B cell (primary cell): Measurements from ENCODE around the gene PRR20D. TPM values are rescaled to one million over a fixed set of nuclear protein-coding genes. Genes with fewer than 3 reads are reported as not detected.
"Not testable (repeated sequence)": the region's sequence is repeated elsewhere in the genome, so short reads cannot be mapped to it uniquely, and the experiment has no call there.

Experiments
- ATAC-seq: fragments of 200-7000 bp; cut with Tn5 transposase; one replicate; pipeline ENCODE4 v1.10.0; 2021; ENCODE audit warnings: low read depth, mild to moderate bottlenecking, moderate number of reproducible peaks, moderate library complexity
- CTCF ChIA-PET: fragments of 350-600 bp; sonication (Branson Sonifier 250); formaldehyde crosslinking; loops from one replicate; lab custom pipeline; 2021; ENCODE audit warnings: antibody characterized with exemption, inconsistent platforms; lab: Charles Lee
- POLR2A ChIA-PET: fragments of 350-600 bp; sonication (Branson Sonifier 250); formaldehyde crosslinking; loops from one replicate; lab custom pipeline; 2021; ENCODE audit warnings: antibody characterized with exemption; lab: Charles Lee
- DNase-seq: peaks from one replicate; pipeline ENCODE4 v3.0.0; 2013
- H2AFZ ChIP-seq: 2 replicates; pipeline ENCODE4 v1.6.1; 2012; ENCODE audit warnings: mild to moderate bottlenecking, low read depth, low read length; ENCODE audit not compliant: insufficient read depth, poor library complexity, severe bottlenecking
- H3K27ac ChIP-seq, 2 donors: 1 replicate in 1 of 2; 2 replicates in 1 of 2; pipeline ENCODE4 v1.5.1; 2012 to 2013; ENCODE audit warnings: low read length in 2 of 2, mild to moderate bottlenecking in 2 of 2, moderate library complexity in 1 of 2
- H3K27me3 ChIP-seq, 4 experiments: fragments of 200-600 bp in 1 of 4; sonication (generic) in 1 of 4; replicated peaks in 1 of 4; 1 replicate in 2 of 4; 2 replicates in 2 of 4; pipeline versions ENCODE4 v1.6.1 to v1.7.0; 2013 to 2016; ENCODE audit warnings: low read length in 3 of 4, mild to moderate bottlenecking in 2 of 4, mixed read lengths in 1 of 4, moderate library complexity in 1 of 4; ENCODE audit not compliant: insufficient read depth in 4 of 4, control insufficient read depth in 3 of 4; ENCODE audit errors: control extremely low read depth in 1 of 4
- H3K36me3 ChIP-seq, 2 experiments: replicated peaks in 1 of 2; 1 replicate in 1 of 2; 2 replicates in 1 of 2; pipeline versions ENCODE4 v1.6.1 to v1.7.1; 2013; ENCODE audit warnings: low read length in 1 of 2; ENCODE audit not compliant: insufficient read depth in 2 of 2, control insufficient read depth in 1 of 2; ENCODE audit errors: control extremely low read depth in 1 of 2, extremely low read depth in 1 of 2
- H3K4me1 ChIP-seq, 2 donors: fragments of 200-600 bp in 1 of 2; sonication (generic) in 1 of 2; 1 replicate in 1 of 2; 2 replicates in 1 of 2; pipeline versions ENCODE4 v1.5.1 to v1.6.1; 2013 to 2017; ENCODE audit warnings: low read length in 2 of 2; ENCODE audit not compliant: control insufficient read depth in 2 of 2, insufficient read depth in 2 of 2
- H3K4me2 ChIP-seq: replicated peaks from 2 replicates; pipeline ENCODE3; 2012; ENCODE audit warnings: mild to moderate bottlenecking, low read depth, low read length; ENCODE audit not compliant: poor library complexity, severe bottlenecking
- H3K4me3 ChIP-seq, 5 experiments: fragments of 200-600 bp in 1 of 5; sonication (generic) in 1 of 5; 1 replicate in 3 of 5; 2 replicates in 2 of 5; pipeline versions ENCODE4 v1.5.1 to v1.7.0; 2011 to 2016; ENCODE audit warnings: low read length in 4 of 5, mild to moderate bottlenecking in 4 of 5, low read depth in 2 of 5, control low read depth in 1 of 5, moderate library complexity in 1 of 5; ENCODE audit not compliant: insufficient read depth in 1 of 5; ENCODE audit errors: control extremely low read depth in 1 of 5, extremely low read depth in 1 of 5
- H3K79me2 ChIP-seq: fragments of 200-600 bp; sonication (generic); one replicate; pipeline ENCODE4 v1.6.0; 2016; ENCODE audit warnings: low read length; ENCODE audit not compliant: control insufficient read depth, insufficient read depth
- H3K9ac ChIP-seq: fragments of 200-600 bp; sonication (generic); 2 replicates; pipeline ENCODE4 v1.6.1; 2017; ENCODE audit warnings: mild to moderate bottlenecking, low read length, moderate library complexity
- H3K9me3 ChIP-seq, 3 donors: one replicate each; pipeline versions ENCODE4 v1.6.1 to v1.7.1; 2013; ENCODE audit warnings: low read length in 2 of 3; ENCODE audit not compliant: control insufficient read depth in 2 of 3, insufficient read depth in 1 of 3; ENCODE audit errors: control extremely low read depth in 1 of 3
- H4K20me1 ChIP-seq: 2 replicates; pipeline ENCODE4 v1.6.0; 2012; ENCODE audit warnings: mild to moderate bottlenecking, low read length; ENCODE audit not compliant: insufficient read depth, control insufficient read depth, poor library complexity, severe bottlenecking
- H3K27ac Mint-ChIP-seq: one replicate; pipeline ENCODE4 v1.8.0; 2021; ENCODE audit warnings: mixed read lengths
- H3K27me3 Mint-ChIP-seq: one replicate; pipeline ENCODE4 v1.8.0; 2021; ENCODE audit warnings: mixed read lengths
- H3K4me1 Mint-ChIP-seq: one replicate; pipeline ENCODE4 v1.8.0; 2021; ENCODE audit warnings: mixed read lengths
- H3K4me3 Mint-ChIP-seq: one replicate; pipeline ENCODE4 v1.8.0; 2021; ENCODE audit warnings: mixed read lengths
- H3K9me3 Mint-ChIP-seq: one replicate; pipeline ENCODE4 v1.8.0; 2022; ENCODE audit warnings: mixed read lengths; ENCODE audit not compliant: insufficient read depth
- WGBS: methylation state at CpG from one replicate; pipeline ENCODE4 v1.1.5; 2013; ENCODE audit warnings: missing lambda C conversion rate; ENCODE audit not compliant: insufficient coverage; 5-methylcytosine and 5-hydroxymethylcytosine counted together
- intact Hi-C: fragments of 100-400 bp; cut with micrococcal nuclease; formaldehyde crosslinking; loops from one replicate; pipeline ENCODE4 v1.10.0; 2022
- polyA plus RNA-seq: library from polyadenylated mRNA; depleted of rRNA; stranded (reverse); fragments of >200 nt; gene quantifications from 2 replicates; pipeline ENCODE4 v1.2.3, GENCODE V29; 2012
- total RNA-seq, 2 donors: library from RNA; stranded (reverse); fragments of 120-200 nt in 1 of 2; gene quantifications; 1 replicate in 1 of 2; 2 replicates in 1 of 2; pipeline versions ENCODE4 v1.2.3 to v1.2.4, GENCODE V29; 2013 to 2022

The PRR20D gene
- total and polyA plus RNA-seq, 2 donors (not counting 1 experiment from before 2014, with no cell fraction given): not detected

- intact Hi-C loops, ATAC-seq: not testable (repeated sequence)
- WGBS: no CpG with 5 or more reads among the region's 22 CpGs
Observed at GRCh38 chr13:57147188-57147587, 13.2 kb upstream of the PRR20D start, which contains the start of gene PRR20B. Gene PRR20B, plus strand, starts transcription at chr13:57147488. Its CDS starts 387 bp downstream, at chr13:57147875.

GRCh38 chr13:57148106-57148505 lies 12.3 kb upstream of the PRR20D start:
- H3K79me2 ChIP-seq, H3K9me3 Mint-ChIP-seq, H3K36me3 ChIP-seq, H2AFZ ChIP-seq, ATAC-seq, intact Hi-C loops, H3K4me3 ChIP-seq, H3K4me1 Mint-ChIP-seq, H3K27me3 ChIP-seq, H3K9me3 ChIP-seq, H3K27ac Mint-ChIP-seq, H3K4me2 ChIP-seq, H3K27ac ChIP-seq, H3K9ac ChIP-seq, H3K27me3 Mint-ChIP-seq, CTCF ChIA-PET, POLR2A ChIA-PET, H4K20me1 ChIP-seq, DNase-seq, H3K4me3 Mint-ChIP-seq, H3K4me1 ChIP-seq: not testable (repeated sequence)
- 94% methylated on average over 4 of the region's 14 CpGs for WGBS

More at GRCh38 chr13:57147188-57147587, 13.2 kb upstream of the PRR20D start, which contains the start of gene PRR20B:
- POLR2A ChIA-PET, H3K27ac Mint-ChIP-seq, H4K20me1 ChIP-seq, H3K27ac ChIP-seq, H3K9me3 Mint-ChIP-seq, DNase-seq, H3K4me1 ChIP-seq, H3K9me3 ChIP-seq, H3K4me2 ChIP-seq, H2AFZ ChIP-seq, H3K4me3 ChIP-seq, CTCF ChIA-PET, H3K9ac ChIP-seq, H3K79me2 ChIP-seq, H3K4me3 Mint-ChIP-seq, H3K36me3 ChIP-seq, H3K27me3 Mint-ChIP-seq, H3K27me3 ChIP-seq, H3K4me1 Mint-ChIP-seq: not testable (repeated sequence)

GRCh38 chr13:57153761-57154160 lies 6.7 kb upstream of the PRR20D start, which contains the start of gene PRR20C:
Gene PRR20C, plus strand, starts transcription at chr13:57154061. Its CDS starts 387 bp downstream, at chr13:57154448.
- H3K79me2 ChIP-seq, H3K27me3 ChIP-seq, H3K27ac Mint-ChIP-seq, H3K4me3 ChIP-seq, DNase-seq, H4K20me1 ChIP-seq, CTCF ChIA-PET, H3K4me3 Mint-ChIP-seq, H3K9ac ChIP-seq, H3K9me3 Mint-ChIP-seq, H3K9me3 ChIP-seq, intact Hi-C loops, H3K36me3 ChIP-seq, H3K4me2 ChIP-seq, POLR2A ChIA-PET, H2AFZ ChIP-seq, H3K4me1 ChIP-seq, H3K27me3 Mint-ChIP-seq, H3K27ac ChIP-seq, ATAC-seq, H3K4me1 Mint-ChIP-seq: not testable (repeated sequence)
- no CpG with 5 or more reads among the region's 22 CpGs for WGBS

GRCh38 chr13:57166897-57167296 lies 6.5 kb downstream of the PRR20D start, which contains the start of gene PRR20E:
Gene PRR20E, plus strand, starts transcription at chr13:57167197. Its CDS starts 387 bp downstream, at chr13:57167584.
- H3K79me2 ChIP-seq, CTCF ChIA-PET, H3K27ac Mint-ChIP-seq, POLR2A ChIA-PET, H3K4me2 ChIP-seq, H4K20me1 ChIP-seq, H3K27ac ChIP-seq, H2AFZ ChIP-seq, H3K4me1 ChIP-seq, H3K9ac ChIP-seq, H3K4me1 Mint-ChIP-seq, ATAC-seq, H3K27me3 ChIP-seq, DNase-seq, H3K4me3 ChIP-seq, H3K36me3 ChIP-seq, intact Hi-C loops, H3K27me3 Mint-ChIP-seq, H3K9me3 Mint-ChIP-seq, H3K9me3 ChIP-seq, H3K4me3 Mint-ChIP-seq: not testable (repeated sequence)
- WGBS: no CpG with 5 or more reads among the region's 22 CpGs
